GF-D8 (cell line): Measurements from ENCODE around the gene ABI3BP.

ENCODE experiments used
- DNase-seq: peaks from one replicate; lab custom pipeline; 2025; lab: John Stamatoyannopoulos, UW

The ABI3BP gene

DNA sequence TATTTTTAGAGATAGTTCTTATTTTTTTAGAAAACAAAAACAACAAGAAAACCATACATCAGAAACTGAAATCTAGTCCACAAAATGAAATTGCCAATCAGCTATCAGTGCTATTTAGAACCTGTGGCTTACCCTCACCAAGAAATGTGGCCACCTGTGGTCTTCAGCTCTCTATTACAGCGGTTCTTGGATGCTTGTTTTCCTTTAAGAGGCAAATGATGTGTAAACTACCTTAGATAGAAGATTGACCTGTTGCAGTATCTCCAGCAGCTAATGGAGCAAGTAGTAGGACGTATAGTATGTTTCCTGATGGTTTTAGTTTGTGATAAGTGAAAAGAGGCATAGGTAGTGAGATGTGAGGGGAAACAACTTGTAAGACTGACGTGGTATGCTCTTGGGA is 262.7 kb downstream of the ABI3BP start:
- no peak for DNase-seq

DNA sequence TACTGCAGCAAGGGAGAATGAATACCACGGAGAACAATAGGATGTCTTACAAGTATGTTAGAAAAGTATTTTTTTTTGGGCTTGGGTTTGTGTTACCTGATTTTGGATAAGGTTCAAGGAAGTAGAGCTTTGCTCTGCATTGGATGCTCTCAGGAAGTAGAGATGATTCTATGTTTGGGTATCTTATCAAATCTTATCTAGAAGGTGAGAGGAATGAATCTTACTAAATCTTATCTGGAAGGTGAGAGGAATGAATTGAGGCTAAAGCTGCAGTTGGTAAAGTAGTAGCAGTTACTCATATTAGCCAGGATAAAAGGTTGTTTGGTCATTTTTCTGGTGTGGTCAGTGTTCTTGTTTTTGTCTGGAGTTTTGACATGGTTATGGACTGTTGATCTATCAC is 266.5 kb downstream of the ABI3BP start:
- DNase-seq: no peak

DNA sequence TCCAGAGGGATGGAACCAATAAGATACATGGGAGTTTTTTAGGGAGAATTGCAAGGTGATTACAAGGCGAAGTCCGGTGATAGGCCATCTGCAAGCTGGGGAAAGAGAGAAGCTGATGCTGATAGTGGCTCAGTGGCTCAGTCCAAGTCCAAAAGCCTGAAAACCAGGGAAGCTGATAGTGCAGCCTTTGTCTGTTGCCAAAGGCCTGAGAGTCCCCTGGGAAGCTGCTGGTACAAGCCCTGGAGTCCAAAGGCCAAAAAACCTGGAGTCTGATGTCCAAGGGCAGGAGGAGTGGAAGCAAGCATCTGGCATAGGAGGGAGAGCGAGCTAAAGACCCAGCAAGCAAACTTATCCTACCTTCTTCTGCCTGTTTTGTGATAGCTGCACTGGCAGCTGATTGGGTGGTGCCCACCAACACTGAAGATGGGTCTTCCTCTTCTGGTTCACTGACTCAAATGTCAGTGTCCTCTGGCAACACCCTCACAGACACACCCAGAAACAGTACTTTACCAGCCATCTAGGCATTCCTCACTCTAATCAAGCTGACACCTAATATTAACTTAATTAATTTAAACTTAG is 267.2 kb downstream of the ABI3BP start:
- no peak for DNase-seq

DNA sequence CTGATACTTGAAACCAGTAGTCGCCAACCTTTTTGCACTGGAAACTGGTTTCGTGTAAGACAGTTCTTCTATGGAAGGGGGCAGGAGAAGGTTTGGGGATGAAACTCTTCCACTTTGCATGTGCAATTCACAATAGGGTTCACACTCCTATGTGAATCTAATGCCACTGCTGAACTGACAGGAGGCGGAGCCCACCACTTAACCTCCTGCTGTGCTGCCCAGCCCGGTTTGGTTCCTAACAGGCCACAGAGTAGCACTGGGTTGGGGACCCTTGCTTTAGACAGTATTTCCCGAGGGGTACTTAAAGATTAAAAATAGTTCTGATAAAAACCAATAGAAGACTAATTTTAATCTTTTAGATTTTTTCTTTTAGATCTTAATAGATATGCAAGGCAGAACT is 272.8 kb downstream of the ABI3BP start:
- no peak for DNase-seq

DNA sequence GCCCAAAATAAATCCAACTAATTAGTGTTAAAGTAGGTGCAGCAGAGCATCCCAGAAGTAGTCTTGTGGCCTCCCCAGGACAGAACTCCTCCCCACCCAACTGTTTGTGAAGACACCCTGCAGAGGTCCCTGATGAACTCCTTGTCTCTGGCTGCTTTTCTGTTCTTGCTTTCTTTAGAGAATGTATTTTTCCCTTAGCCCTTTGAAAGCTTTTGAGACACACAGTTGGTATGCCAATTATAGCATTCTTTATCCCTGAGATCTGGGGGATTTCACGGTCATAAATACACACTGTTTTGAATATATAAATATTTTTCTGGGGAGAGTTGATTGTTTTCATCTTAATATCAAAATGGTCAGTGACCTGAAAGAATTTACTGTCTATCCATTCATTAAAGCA is 274.1 kb downstream of the ABI3BP start:
- DNase-seq: no peak

DNA sequence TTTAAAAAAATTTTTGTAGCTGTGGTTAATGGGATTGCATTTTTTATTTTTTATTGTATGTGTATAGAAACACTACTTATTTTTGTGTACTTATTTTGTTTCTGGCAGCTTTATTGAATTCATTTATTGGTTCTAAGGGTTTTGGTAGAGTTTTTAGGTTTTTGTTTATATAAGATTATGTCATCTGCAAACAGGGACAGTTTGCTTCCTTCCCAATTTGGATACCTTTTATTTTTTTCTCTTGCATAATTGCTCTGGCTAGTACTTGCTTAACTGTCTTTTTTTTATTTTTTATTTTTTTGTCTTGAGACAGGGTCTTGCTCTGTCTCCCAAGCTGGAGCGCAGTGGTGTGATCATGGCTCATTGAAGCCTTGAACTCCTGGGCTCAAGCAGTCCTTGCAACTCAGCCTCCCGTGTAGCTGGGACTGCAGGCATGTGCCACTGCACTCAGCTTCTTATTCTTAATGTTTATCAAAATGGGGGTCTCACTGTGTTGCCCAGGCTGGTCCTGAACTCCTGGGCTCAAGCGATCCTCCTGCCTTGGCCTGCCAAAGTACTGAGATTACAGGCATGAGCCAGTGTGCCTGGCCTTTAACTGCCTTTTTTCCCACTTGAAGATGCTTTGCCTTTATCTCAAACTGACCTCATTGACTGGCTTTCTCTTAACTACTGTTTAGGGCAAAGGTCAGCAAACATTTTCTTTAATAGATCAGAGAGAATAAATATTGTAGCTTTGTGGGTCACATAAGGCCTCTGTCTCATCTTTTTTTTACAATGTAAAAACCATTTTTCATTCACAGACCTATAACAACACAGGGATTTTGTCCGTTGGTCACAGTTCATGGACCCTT is 275.4 kb downstream of the ABI3BP start:
- DNase-seq: no peak

DNA sequence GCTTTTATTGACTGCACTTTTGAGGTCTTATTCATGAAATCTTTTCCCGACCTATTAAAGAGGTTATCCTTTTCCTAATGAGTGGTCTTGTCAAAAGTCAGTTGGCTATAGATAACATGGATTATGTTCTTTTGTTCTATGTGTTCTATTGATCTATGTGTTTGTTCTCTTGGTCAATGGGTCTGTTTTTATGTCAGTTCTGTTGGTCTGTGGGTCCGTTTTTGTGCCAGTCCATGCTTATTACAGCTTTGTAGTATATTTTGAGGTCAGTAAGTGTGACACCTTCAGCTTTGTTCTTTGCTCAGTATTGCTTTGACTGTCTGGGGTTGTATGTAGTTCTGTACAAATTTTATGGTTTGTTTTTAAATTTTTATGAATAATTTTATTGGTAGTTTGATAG is 276.2 kb downstream of the ABI3BP start:
- no peak for DNase-seq

DNA sequence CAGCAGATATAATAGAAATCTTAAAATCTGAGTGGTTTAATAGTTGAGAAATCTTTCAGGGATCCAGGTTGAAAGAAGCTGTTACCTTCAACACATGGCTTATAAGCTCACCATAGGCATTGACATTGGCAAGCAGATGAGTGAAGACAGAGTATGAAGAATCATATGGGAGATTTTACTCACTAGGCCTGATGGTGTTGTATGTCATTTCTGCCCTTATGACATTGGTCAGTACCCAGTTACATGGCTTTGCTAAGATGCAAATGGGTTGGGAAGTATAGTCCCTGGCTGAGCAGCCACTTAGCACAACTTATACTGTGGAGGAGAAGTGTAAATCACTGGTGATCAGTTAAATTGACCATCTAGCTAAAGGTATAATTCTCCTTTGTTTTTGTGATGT is 278.0 kb downstream of the ABI3BP start:
- DNase-seq: no peak

DNA sequence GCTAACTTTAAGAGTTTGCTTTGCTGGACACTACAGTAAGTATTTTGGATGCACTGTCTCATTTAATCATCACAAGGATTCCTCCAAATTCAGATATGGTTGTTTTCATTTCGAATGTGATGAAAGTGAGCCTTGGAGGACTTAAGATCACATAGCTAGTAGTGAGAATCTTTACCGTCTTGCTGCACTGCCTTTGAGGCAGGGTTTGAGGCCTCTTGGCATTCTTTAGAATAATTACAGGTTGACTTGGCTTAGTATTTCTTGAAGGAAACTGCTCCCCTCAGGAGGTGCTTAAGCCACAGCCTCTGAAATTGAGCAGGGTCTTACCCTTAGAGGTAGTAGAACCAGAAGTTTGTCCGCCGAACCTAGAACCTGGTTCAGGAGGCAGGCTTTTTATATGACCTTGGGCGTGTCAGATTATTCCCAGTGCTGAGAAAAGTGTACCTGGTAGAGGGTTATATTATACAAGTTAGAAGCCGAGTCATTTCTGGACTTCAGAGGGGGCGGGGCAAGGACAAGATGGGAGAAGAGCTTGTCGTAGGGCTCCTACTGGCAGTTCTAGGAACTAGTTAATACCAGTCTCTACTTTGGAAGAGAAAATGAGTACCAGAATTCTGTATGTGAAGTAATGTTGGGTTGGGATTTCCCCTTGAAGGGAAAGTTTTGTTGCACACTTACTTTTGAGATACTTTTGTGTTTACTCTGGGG is 282.8 kb downstream of the ABI3BP start:
- peak; percentile 46 for DNase-seq

DNA sequence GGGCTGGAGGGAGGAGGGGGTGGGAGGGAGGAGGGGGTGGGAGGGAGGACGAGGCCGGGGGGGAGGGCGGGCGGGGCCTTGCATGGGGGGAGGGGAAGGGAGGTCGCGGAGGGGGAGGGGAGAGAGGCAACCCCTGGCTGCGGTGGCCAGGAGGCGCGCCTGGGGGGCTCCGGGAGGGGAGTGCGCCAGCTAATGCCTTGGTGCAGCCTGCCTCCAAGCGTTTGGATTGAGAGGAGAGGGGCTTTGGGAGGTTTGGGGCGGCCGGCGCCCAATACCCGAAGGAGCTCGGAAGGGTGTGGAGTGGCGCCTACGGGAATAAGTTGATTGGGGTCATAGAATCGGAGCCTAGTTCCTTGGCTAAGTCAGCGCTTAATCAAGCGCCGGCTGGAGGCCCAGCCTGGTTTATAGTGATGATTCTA is 283.4 kb downstream of the ABI3BP start:
- no peak for DNase-seq

DNA sequence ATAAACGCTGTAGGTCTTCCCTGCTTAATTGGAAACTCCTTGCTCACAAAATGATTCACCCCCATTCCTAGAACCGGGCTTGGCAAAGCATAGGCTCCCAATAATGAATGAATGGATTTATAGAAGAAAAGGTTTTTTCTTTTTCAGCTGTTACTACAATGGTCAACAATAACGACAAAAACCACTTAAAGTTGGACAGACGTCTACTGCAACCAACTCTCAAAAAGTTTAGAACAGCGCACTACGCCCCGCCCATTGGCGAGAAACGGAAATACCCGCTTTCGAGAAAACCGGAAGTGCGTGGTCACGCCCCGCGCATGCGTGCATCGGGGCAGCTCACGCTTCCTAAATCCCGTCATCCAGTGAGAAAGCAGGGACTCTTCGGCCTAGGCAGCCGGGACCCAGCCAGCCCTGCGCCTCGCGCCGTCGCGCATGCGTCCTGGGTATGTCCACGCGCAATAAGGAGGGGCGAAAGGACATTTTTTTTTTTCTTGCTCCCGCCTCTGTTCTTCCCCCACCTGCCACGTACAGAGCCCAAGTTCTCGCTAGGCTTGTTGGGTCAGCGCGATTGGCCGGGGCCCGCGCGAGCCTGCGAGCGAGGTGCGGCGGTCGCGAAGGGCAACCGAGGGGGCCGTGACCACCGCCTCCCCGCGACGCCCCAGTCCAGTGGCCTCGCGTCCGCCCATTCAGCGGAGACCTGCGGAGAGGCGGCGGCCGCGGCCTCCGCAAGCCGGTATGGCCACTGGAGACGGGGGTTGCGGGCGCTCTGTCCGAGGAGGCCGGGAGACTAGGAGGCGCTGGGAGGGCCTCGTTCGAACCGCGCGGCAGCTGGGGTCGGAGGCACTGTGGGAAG is 284.0 kb downstream of the ABI3BP start, which contains the start of gene TFG:
TFG (plus strand) TSS at position 506 of the 853 bp plus-strand sequence. CDS start 4,192 bp downstream, outside the sequence.
- DNase-seq: peak; percentile 95

DNA sequence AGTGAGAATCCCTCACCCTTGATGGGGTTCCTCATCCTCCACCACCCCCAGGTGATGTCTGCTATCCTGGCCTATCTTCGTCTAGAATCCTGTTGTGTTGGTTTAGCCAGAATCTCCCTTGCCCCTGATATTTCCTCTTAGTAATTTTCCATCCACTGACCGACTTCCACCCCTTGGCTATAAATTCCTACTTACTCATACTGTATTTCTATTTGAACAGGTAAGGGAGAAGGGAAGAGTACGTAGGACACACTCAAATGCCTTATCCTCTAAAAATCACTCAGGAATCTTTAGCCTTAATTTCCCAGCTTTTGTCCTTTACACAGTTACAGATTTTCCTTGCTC is 284.6 kb downstream of the ABI3BP start:
- no peak for DNase-seq

DNA sequence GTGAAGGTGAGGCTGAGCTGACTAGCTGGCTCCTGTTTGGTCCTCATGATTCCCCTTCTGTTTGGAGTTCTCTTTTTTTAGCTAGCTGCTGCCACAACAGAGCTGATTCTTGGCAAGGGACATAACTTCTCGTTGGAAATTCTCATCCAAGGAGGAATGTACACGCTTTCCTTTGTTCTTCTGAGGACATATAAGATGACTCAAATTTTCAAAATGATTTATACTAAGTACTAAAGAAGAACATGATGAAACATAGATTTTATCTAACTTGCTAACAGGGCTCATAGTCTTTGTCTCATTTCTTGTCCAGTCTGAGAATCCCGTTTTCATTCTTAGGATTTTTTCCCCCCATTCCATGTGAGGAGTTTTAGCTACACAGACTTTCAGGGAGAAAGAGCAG is 286.9 kb downstream of the ABI3BP start:
- no peak for DNase-seq

DNA sequence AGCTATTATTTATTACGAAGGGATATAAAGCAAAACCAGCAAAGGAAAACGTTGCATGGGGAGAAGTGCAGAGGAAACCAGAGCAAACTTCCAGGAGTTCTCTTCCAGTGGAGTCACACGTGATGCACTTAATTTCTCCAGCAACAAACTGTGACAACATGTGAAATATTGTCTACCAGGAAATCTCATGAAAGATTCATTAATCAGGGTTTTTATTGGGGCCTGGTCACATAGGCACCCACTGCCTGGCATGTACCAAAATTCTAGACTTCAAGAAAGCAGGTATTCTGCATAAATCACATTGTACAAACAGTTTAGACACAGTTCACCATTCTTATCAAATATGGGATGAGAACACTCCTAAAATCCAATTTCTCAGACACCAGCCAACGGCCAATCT is 289.4 kb downstream of the ABI3BP start:
- DNase-seq: no peak

DNA sequence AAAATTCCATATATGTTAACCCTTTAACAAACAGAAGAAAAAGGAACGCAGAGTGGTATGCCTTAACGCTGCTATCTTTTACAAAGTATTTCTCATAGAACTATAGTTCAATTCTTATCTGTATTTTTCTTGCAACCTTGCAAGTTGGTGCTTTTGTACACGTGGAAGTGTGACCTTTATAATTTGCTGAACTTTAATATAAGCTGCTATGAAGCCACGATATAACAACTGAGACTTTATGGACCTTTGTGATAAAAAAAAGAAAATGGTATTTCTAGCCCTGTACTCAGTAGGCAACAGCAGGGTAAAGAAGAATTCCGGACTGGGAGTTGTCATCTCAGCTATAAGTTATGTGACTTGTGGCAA is 290.3 kb downstream of the ABI3BP start:
- no peak for DNase-seq

DNA sequence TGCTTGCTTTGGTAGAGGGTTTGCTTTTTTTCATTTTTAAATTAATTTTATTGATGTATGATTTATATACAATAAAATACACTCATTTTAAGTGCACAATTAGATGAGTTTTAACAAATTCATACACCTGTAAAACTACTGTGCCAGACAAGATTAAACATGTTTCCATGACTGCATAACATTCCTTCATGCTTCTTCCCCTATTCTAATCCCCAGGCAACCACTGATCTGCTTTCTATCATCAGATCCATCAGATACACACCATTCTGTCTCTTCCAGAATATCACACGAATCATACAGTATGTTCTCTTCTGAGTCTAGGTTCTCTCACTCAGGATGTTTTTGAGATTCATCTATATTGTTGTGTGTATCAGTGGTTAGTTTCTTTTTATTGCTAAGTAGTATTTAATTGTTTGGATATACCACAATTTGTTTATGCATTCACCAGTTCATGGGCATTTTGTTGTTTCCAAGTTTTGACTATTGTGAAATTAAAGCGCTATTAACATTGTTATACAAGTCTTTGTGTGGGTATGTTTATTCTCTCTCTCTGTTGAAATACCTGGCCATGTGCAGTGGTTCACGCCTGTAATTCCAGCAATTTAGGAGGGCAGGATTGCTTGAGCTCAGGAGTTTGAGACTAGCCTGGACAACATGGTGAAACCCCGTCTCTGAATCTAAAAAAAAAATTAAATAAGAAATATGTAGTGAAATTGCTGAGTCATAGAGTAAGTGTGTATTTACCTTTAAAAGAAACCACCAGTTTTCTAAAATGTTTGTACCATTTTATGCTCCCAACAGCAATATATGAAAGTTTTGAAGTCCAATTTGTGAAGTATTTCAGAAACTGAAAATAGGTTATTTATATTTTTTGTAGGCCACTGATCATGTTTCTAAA is 290.9 kb downstream of the ABI3BP start:
- no peak for DNase-seq

DNA sequence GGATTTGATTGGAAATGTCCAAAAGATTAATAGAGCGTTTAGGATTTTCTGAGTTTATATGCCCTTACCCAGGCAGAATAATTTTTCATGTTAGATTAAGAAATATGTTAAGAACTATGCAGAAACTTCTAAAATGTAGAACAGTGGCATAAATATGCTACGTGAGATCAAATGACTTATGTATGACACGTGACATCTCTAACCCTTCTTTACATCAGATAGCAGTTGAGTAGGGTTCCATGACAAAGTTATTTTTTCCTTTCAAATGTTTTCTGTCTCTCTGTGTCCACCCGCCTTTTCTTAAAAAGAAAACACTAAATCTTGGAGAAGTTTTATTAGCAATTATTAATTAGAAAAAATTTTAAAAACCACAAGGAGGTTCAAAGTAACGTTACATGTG is 292.5 kb downstream of the ABI3BP start:
- DNase-seq: no peak
